ENCODE data around the gene PRKCB.
"Not testable (repeated sequence)": the region's sequence is repeated elsewhere in the genome, so short reads cannot be mapped to it uniquely, and the experiment has no call there.

The PRKCB gene

DNA sequence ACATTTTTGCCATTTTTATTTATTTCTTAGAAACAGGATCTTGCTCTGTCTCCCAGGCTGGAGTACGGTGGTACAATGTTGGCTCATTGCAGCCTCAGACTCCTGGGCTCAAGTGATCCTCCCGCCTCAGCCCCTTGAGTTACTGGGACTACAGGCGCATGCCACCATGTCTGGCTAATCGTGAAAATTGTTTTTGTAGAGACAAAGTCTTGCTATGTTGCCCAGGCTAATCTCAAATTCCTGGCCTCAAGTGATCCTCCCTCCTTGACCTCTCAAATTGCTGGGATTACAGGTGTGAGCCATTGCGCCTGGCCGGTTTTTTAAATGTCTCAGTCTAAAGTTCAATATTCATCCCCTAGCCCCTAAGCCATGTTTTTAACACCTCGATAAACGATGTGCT lies 237.5 kb downstream of the PRKCB start:
- in situ Hi-C loops (cut with MboI; ENCODE audit: low sequenced_read_pairs): no loop called here

DNA sequence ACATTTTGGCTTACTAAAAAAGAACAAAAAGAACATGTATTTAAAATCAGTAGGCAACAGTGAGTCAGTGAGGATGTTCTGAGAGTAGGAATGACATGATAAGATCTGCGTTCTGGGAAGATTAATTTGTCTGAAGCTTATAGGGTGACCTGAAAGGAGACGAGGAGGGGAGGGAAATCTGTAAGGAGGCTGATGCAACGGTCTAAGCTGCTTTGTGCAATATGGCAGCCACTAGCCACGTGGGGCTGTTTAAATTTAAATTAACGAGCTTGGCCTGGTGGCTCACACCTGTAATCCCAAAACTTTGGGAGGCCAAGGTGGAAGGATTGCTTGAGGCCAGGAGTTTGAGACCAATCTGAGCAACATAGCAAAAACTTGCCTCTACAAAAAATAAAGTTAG lies 238.8 kb downstream of the PRKCB start:
- in situ Hi-C loops (cut with MboI; ENCODE audit: low sequenced_read_pairs): no loop called here

DNA sequence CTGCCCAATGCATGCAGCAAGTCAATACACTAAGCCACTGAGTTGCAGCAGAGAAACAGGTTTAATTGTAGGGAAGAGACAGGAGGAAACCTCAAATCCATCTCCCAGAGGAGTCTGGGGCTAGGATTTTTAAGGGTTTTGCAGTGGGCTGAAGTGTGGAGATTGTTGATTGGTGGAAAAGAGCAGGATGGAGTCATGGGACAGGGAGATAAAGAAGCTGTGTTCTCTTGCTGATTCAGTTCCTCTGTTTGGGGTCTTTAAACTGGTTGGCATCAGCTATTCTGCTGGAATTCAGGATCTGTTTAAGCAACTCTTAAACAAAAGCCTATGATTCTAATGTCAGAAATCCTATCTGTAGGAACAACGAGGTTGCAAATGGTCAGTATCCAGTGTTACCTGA lies 239.5 kb downstream of the PRKCB start:
- in situ Hi-C loops (cut with MboI; ENCODE audit: low sequenced_read_pairs): no loop called here

DNA sequence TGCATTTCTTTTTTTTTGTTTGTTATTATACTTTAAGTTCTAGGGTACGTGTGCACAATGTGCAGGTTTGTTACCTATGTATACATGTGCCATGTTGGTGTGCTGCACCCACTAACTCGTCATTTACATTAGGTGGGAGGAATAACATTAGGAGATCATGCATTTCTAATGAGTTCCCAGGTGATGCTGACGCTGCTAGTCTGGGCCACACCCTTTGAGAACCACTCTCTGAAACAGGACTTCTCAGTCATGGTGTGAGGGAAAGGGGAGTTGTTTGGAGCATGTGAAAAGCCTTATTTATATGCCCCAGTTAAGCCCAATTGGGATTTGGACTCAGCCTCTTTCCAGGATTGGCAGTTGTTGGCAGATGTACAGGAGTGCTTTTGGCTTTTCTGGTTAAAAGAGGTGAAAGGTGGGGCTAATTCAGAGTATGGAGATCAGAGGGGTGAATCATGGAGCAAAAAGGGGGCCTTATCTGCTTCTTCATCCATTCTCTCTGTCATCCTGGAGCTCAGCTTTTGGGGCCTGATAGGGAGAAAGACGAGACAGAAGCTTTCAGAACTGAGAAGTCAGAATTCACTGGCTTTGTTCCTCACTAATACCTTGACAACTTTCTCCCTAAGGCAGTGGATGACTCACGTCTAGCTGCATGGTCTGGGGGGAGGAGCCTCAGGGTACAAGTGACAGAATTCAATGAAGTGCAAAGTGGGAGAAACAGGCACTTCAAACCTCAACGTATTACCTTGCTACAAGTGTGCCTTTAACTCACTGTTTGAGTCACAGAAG lies 240.3 kb downstream of the PRKCB start:
- in situ Hi-C loops (cut with MboI; ENCODE audit: low sequenced_read_pairs): no loop called here

DNA sequence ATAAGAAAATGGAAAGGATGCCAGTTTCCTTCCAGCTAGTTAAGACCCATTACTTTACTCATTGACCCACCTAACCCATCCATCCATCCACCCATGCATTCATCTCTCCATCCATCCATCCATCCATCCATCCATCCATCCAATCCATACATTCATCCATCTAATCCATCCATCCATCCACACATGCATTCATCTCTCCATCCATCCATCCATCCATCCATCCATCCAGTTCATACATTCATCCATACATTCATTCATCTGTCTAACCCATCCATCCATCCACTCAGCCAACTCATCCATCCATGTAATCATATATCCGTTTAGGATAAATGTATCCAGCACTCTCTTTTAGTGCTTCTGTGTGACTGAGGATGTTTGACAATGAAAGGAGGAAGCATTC lies 241.5 kb downstream of the PRKCB start:
- in situ Hi-C loops (cut with MboI; ENCODE audit: low sequenced_read_pairs): no loop called here

DNA sequence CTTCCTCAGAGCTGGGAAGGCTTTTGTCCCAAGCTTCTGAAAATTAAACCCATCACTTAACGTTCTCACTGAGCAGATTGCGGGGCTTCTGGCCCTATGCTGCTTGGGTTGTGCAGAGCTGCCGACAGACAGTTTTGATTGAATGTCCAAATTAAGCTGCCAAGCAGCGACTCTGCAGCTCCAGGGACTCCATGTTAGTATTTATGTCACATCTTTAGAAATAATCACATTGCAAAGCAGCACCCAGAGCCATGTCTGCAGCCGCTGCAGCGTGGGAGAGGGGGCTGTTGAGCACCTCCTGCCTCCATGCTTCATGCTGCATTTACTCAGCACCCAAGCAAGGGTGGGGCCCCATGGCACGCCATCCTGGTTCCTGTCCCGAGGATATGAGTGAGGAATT lies 242.2 kb downstream of the PRKCB start:
- in situ Hi-C loops (cut with MboI; ENCODE audit: low sequenced_read_pairs): no loop called here

DNA sequence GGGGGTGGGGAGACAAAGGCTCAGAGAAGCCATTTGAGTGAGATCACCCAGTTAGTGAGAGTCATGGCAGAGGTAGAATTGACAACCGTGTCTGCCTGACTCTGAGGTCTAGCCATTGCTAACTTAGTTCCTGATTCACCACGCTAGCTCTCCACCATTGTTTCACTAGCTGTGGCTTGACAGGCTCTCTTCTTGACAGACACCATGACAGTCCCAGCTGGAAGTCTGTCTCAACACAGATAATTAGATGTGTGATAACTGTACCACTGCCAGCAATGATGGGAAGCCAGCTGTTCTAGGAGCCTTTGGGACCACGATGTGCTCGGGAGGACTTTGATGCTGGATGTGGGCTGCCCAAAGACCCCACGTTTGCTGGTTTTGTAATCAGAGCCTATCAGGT lies 249.9 kb downstream of the PRKCB start:
- in situ Hi-C loops (cut with MboI; ENCODE audit: low sequenced_read_pairs): no loop called here

DNA sequence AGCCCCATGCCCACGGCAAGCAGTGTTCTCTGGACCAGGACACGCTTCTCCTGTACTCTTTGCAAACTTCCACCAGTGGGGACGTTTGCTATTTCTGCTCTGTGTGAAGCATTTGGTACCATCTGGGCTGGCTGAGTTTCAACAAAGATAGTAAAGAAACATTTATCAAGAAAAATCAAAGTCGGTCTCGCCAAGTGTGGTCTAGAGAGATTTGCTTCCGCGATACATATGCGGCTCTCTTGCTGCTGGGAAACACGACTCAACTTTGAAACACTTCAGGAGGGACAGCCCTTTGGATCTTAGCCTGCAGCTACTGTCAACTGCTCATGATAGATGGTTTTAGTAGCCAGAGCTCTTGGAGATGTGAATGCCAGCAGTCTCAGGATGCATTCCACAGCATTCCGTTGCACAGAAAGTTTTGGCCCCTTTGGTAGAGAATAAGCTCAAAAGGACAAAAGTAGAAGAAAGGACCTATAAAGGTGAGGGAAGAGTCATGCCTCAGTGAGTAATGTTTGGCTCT lies 252.2 kb downstream of the PRKCB start:
- in situ Hi-C loops (cut with MboI; ENCODE audit: low sequenced_read_pairs): no loop called here

DNA sequence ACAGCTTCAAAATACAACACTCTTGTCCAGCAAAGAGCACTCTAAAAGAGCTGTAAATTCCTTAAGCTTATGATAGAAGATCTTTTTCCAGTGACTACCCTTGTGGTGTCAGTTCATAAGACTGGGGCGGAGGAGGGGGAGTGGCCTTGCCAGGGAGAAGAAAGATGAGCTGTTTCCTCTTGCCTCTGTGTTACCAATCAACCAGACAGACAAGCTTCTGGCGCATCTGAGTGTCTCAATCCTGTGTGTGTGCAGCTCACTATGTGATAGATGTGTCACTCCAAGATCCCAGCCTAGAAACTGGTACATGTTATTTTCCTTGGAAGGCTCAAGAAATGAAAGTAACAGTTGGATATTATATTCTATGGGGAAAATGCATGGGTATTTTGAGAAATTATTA lies 253.0 kb downstream of the PRKCB start:
- in situ Hi-C loops (cut with MboI; ENCODE audit: low sequenced_read_pairs): no loop called here

DNA sequence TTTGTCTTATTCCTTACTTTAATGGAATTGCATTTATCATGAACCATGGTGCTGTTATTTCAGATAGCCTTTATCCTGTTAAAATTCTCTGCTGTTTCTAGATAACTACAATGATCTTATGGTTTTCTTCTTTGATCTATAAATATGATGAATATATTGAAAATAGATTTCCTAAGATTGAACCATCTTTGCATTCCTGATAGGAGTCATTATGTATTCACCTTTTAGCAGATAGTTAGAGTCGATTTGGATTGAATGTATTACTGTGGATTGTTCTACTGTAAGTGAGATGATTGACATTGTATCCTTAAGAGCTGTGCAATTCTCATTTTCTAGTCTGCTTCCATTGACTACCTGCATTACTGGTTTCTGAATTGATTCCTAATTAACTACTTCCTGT lies 255.3 kb downstream of the PRKCB start:
- in situ Hi-C loops (cut with MboI; ENCODE audit: low sequenced_read_pairs): no loop called here

DNA sequence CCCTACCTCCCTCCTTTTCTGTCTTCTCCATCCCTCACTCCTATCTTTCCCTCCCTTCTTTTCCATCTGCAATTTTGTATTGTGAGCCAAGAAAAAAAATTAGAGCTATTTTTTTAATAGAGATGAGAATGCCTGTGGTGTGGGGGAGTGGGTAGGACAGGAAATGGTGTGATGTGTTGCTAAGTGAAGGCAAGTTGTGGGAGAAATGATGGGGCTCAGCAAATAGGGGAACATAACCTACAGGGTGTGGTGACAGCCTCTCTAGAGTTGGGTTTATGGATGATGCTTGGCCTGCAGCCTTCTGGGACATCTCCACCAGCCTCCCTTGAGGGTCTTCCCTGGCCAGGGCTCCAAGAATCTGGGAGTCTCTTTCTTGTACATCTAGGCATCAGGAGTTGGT lies 257.3 kb downstream of the PRKCB start:
- in situ Hi-C loops (cut with MboI; ENCODE audit: low sequenced_read_pairs): no loop called here

DNA sequence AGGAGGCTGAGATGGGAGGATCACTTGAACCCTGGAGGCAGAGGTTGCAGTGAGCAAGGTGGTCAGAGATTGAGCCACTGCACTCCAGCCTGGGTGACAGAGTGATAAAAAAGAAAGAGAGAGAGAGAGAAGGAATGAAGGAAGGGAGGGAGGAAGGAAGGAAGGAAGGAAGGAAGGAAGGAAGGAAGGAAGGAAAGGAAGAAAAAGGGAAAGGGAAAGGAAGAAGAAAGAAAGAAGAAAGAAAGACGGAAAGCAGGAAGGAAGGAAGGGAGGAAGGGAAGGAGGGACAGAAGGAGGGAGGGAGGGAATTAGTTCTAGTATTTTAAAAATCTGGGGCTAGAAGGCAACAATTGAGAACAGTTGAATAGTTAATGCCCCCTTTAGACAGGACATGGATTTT lies 258.9 kb downstream of the PRKCB start:
- in situ Hi-C loops (cut with MboI; ENCODE audit: low sequenced_read_pairs): no loop called here

DNA sequence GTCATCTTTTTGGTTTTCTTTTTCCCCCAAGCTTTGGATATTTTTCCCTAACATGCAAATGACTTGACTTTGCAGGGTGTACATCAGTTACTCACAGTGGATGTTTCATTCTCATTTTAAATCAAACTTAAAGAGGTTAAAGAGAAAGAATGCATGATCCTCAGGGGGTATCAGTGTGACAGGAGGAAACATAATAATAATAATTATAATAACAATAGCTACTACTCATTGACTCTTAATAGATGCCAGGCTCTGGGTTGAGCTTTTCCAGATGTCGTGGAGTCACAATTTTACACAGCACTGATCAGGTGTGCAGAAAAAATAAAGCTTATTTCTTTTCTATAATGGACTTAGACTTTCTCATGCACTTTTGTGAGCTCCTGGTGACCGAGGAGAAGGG lies 263.1 kb downstream of the PRKCB start:
- in situ Hi-C loops (cut with MboI; ENCODE audit: low sequenced_read_pairs): no loop called here

DNA sequence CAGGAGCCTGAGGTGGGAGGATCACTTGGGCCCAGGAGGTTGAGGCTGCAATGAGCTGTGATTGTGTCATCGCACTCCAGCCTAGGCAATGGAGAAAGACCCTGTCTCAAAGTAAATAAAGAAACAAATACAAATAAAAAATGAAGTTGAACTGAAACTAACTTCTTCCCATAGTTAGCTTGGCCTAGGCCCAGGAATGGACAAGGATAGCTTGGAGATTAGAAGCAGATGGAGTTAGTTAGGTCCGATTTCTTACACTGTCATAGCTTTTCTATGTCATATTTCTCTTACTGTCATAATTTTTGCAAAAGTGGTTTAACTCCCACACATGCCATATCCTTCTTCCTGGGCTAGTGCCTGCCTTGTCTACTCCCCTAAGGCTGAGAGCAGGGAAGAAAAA lies 265.6 kb downstream of the PRKCB start:
- in situ Hi-C loops (cut with MboI; ENCODE audit: low sequenced_read_pairs): no loop called here

DNA sequence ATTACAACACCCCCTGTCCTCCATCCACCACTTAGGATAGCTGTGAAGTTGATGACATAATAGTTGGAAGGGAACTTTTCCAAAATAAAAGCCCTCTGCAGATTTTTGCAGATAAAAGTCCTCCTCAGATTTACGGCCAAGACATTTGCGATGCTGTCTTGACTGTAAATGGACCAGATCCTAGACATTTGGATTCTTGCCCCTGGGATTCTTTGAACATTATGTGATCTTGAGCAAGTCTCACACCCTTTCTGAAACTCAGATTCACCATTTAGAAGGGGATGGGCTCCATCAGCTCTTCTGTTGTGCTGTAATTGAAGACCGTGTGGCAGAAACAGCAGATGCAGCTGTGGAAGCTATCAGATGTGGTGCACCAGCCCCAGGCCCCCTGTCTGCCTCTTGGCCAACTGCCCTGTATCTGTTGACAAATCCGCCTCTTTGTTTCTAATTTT lies 266.5 kb downstream of the PRKCB start:
- in situ Hi-C loops (cut with MboI; ENCODE audit: low sequenced_read_pairs): no loop called here

DNA sequence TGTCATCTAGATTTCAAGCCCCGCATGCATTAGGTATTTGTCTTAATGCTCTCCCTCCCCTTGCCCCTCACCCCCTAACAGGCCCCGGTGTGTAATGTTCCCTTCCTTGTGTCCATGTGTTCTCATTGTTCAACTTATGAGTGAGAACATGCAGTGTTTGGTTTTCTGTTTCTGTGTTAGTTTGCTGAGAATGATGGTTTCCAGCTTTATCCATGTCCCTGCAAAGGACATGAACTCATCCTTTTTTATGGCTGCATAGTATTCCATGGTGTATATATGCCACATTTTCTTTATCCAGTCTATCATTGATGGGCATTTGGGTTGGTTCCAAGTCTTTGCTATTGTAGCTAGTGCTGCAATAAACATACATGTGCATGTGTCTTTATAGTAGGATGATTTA lies 269.7 kb downstream of the PRKCB start:
- in situ Hi-C loops (cut with MboI; ENCODE audit: low sequenced_read_pairs): not testable (repeated sequence)

DNA sequence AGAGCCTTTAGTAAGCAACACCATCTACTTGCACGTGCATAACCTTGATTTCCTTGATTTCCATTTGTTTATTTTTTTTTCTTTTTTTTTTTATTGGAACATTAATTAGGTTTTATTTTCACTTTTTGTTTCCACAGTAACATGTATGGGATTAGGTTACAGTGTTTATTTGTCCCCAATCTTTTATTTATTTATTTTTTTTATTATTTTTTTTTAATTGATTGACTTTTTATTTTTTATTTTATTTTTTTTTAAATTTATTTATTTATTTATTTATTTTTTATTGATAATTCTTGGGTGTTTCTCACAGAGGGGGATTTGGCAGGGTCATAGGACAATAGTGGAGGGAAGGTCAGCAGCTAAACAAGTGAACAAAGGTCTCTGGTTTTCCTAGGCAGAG lies 272.3 kb downstream of the PRKCB start:
- in situ Hi-C loops (cut with MboI; ENCODE audit: low sequenced_read_pairs): not testable (repeated sequence)

DNA sequence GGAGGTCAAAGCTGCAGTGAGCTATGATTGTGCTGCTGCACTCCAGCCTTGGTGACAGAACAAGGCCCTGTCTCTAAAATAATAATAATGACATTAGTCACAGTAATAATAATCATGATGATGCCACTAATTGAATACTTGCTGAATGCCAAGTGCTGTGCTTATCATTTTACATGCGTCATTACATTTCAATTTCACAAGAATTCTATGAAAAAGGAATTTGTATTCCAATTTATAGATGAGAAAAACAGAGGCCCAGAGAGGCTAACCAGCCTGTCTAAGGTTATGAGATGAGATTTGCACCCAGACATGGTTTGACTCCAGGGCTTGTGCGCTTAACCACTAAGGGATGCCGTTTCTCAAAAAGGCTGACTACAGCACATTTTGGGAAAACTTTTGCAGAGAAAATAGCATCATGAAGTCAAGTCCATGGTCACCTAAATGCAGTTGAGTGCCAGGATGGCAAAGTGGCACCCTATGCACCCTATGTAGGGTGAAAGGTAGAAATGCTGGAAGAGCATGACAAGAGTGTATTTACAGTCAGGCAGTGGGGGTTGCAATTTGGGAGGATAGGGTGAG lies 276.0 kb downstream of the PRKCB start:
- in situ Hi-C loops (cut with MboI; ENCODE audit: low sequenced_read_pairs): no loop called here

DNA sequence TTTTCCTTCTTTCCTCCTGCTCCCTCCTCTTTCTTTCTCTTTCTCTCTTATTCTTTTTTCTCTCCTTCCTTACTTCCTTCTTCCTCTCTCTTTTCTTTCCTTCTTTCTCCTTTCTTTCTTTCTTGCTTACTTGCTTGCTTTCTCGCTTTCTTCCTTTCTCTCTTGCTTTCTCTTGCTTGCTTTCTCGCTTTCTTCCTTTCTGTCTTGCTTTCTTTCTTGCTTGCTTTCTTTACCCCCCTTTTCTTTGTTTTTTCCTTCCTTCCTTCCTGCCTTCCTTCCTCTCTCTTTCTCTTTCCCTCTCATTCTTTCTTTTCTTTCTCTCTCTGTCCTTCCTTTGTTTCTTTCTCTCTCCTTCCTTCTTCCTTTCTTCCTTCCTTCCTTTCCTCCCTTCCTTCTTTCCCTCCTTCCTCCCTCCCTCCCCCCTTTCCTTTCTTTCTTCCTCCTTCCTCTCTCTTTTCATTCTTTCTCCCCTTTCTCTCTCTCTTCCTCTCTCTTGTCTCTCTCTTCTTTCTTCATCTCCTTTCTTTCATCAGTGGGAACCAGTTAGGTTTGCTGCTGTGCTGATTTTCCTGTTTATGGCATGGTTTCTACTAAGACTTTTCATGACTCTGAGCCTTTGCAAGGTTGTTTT lies 277.4 kb downstream of the PRKCB start:
- in situ Hi-C loops (cut with MboI; ENCODE audit: low sequenced_read_pairs): no loop called here

DNA sequence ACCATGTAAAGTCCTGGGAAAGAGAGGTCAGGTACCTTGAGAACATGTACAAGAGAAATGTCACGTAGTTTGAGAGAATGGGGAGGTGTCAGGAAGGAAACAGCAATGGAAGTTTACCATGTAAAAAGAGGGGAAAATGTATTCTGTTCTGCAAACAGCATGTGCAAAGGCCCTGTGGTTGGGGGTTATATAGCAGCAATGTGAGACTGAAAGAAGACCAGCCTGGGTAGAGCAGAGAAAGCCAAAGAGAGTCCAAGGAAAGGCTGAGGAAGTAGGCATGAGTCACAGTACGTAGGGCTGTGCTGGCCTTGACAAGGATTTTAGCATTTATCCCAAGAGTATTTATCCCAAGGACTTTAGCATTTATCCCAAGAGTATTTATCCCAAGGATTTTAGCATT lies 279.1 kb downstream of the PRKCB start:
- in situ Hi-C loops (cut with MboI; ENCODE audit: low sequenced_read_pairs): no loop called here

DNA sequence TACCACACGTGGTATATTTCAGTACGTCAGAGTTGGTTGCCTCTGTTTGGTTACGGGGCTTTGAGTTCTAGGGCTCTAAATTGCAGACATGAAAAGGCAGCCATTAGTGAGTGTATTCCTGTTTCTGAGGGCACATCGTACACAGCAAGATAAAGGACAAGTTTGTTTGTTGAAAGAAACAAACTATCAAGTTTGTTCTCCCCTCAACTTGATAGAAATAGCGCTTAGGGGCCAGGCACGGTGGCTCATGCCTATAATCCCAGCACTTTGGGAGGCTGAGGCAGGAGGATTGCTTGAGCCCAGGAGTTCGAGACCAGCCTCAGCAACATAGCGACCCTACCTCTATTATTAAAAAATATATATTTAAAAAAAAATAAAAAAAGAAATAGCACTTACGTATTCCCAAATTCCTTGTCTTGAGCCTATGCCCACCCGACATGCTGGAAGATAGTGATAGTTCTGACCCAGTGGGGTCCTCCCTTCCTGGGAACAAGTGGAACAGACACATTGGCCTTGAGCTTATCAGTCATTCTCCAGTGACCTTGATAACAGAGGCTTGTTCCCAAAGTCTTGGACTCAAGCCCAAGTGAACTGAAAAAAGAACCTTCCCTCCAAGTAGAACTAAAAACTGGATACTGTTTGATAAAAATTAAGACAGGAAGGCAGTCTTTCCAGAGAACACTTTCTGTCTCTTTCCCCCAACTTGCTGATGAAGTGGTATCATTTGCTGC lies 280.4 kb downstream of the PRKCB start:
- in situ Hi-C loops (cut with MboI; ENCODE audit: low sequenced_read_pairs): no loop called here

Data from HL-60/S4 (cell line).